IPS DF 6.9 (cell line): Measurements from ENCODE around the gene RAB22A.

Source experiments
- DNase-seq: peaks from one replicate; pipeline ENCODE4 v3.0.0-alpha.2; 2013; ENCODE audit warnings: low read depth, low spot score
- H3K27ac ChIP-seq: one replicate; pipeline ENCODE4 v1.5.1; 2013; ENCODE audit warnings: low read length, control low read depth
- H3K27me3 ChIP-seq: 2 replicates; pipeline ENCODE4 v1.6.1; 2013; ENCODE audit warnings: mild to moderate bottlenecking, low read length; ENCODE audit not compliant: control insufficient read depth, insufficient read depth
- H3K36me3 ChIP-seq: 2 replicates; pipeline ENCODE4 v1.6.1; 2013; ENCODE audit warnings: low read length; ENCODE audit not compliant: control insufficient read depth, insufficient read depth
- H3K4me1 ChIP-seq: 2 replicates; pipeline ENCODE4 v1.6.1; 2013; ENCODE audit warnings: low read length; ENCODE audit not compliant: control insufficient read depth, insufficient read depth
- H3K4me3 ChIP-seq: 2 replicates; pipeline ENCODE4 v1.5.1; 2013; ENCODE audit warnings: mild to moderate bottlenecking, low read length
- H3K9me3 ChIP-seq: 2 replicates; pipeline ENCODE4 v1.6.1; 2013; ENCODE audit warnings: low read length, inconsistent platforms; ENCODE audit not compliant: control insufficient read depth, insufficient read depth
- WGBS: extraction: QIAGEN DNeasy Blood & Tissue Kit; methylation state at CpG from one replicate; pipeline ENCODE4 v1.1.7; 2013; ENCODE audit warnings: mixed read lengths, missing lambda C conversion rate; ENCODE audit not compliant: insufficient read length, insufficient coverage; 5-methylcytosine and 5-hydroxymethylcytosine counted together

The RAB22A gene

GRCh38 chr20:58277107-58277506, 32.4 kb upstream of the RAB22A start:
- no peaks in the 10 kb centered on the region for H3K9me3 ChIP-seq
- no peak overlapping the region for H3K4me3 ChIP-seq
- H3K36me3 ChIP-seq = no peaks in the 10 kb centered on the region
- WGBS = no CpG with 5 or more reads among the region's 2 CpGs
- H3K27ac ChIP-seq = no peak overlapping the region
- no peaks in the 10 kb centered on the region for H3K4me1 ChIP-seq
- DNase-seq = no peak
- H3K27me3 ChIP-seq = no peaks in the 10 kb centered on the region

- no peak for DNase-seq
- H3K27ac ChIP-seq = no peak overlapping the region
- no CpG with 5 or more reads among the region's 4 CpGs for whole genome bisulfite sequencing
Observed at GRCh38 chr20:58277578-58278472, 31.7 kb upstream of the RAB22A start.

GRCh38 chr20:58286729-58287128, 22.8 kb upstream of the RAB22A start:
- WGBS = no CpG with 5 or more reads among the region's 7 CpGs
- Histone ChIP-seq H3K27me3 (no peaks in the 10 kb centered on the region), H3K4me3 (no peak overlapping the region), H3K4me1 (no peaks in the 10 kb centered on the region; the same call in 1 of the 2 replicates), H3K27ac (no peak overlapping the region), H3K36me3 (0 out of 2 replicates have a peak, but pooled peaks cover 3% of the 10 kb centered on the region), H3K9me3 (no peaks in the 10 kb centered on the region)
- no peak for DNase-seq

More at GRCh38 chr20:58277578-58278472, 31.7 kb upstream of the RAB22A start:
- Histone ChIP-seq H3K9me3 (no peaks in the 10 kb centered on the region), H3K4me3 (no peak overlapping the region), H3K27me3 (no peaks in the 10 kb centered on the region), H3K36me3 (no peaks in the 10 kb centered on the region), H3K4me1 (no peaks in the 10 kb centered on the region)

GRCh38 chr20:58287638-58288037, 21.9 kb upstream of the RAB22A start:
- H3K36me3 ChIP-seq = 0 out of 2 replicates have a peak, but pooled peaks cover 3% of the 10 kb centered on the region
- H3K27me3 ChIP-seq = no peaks in the 10 kb centered on the region
- H3K4me1 ChIP-seq = no peaks in the 10 kb centered on the region; the same call in 1 of the 2 replicates
- H3K9me3 ChIP-seq = no peaks in the 10 kb centered on the region
- no peak overlapping the region for H3K27ac ChIP-seq
- no CpG with 5 or more reads among the region's 3 CpGs for WGBS
- no peak overlapping the region for H3K4me3 ChIP-seq
- DNase-seq = no peak

GRCh38 chr20:58289143-58289542, 20.4 kb upstream of the RAB22A start:
- no peak for DNase-seq
- no peak overlapping the region for H3K27ac ChIP-seq
- H3K4me3 ChIP-seq = no peak overlapping the region
- 0 out of 2 replicates have a peak, but pooled peaks cover 3% of the 10 kb centered on the region for H3K36me3 ChIP-seq
- H3K27me3 ChIP-seq = no peaks in the 10 kb centered on the region
- no CpG with 5 or more reads among the region's 2 CpGs for WGBS
- no peaks in the 10 kb centered on the region for H3K9me3 ChIP-seq
- H3K4me1 ChIP-seq = no peaks in the 10 kb centered on the region; the same call in 1 of the 2 replicates

- WGBS = no CpG with 5 or more reads among the region's 2 CpGs
- no peak for DNase-seq
Observed at GRCh38 chr20:58293453-58293852, 16.1 kb upstream of the RAB22A start.

GRCh38 chr20:58294497-58295455, 14.7 kb upstream of the RAB22A start:
- no peaks in the 10 kb centered on the region for H3K4me1 ChIP-seq
- H3K27me3 ChIP-seq = no peaks in the 10 kb centered on the region
- DNase-seq = no peak
- H3K9me3 ChIP-seq = no peaks in the 10 kb centered on the region
- no peaks in the 10 kb centered on the region for H3K36me3 ChIP-seq
- no peak overlapping the region for H3K4me3 ChIP-seq
- no peak overlapping the region for H3K27ac ChIP-seq
- WGBS = no CpG with 5 or more reads among the region's 13 CpGs

More at GRCh38 chr20:58293453-58293852, 16.1 kb upstream of the RAB22A start:
- no peak overlapping the region for H3K4me3 ChIP-seq
- no peaks in the 10 kb centered on the region for H3K4me1 ChIP-seq
- H3K9me3 ChIP-seq = no peaks in the 10 kb centered on the region
- no peaks in the 10 kb centered on the region for H3K27me3 ChIP-seq
- no peak overlapping the region for H3K27ac ChIP-seq
- H3K36me3 ChIP-seq = no peaks in the 10 kb centered on the region

- no CpG with 5 or more reads among the region's 7 CpGs for WGBS
- no peaks in the 10 kb centered on the region for H3K4me1 ChIP-seq
- H3K27me3 ChIP-seq = no peaks in the 10 kb centered on the region
- no peak overlapping the region for H3K27ac ChIP-seq
- H3K9me3 ChIP-seq = no peaks in the 10 kb centered on the region
- no peak overlapping the region for H3K4me3 ChIP-seq
- DNase-seq = no peak
- H3K36me3 ChIP-seq = no peaks in the 10 kb centered on the region
Observed at GRCh38 chr20:58296051-58296837, 13.3 kb upstream of the RAB22A start.

GRCh38 chr20:58297394-58297793, 12.1 kb upstream of the RAB22A start:
- Histone ChIP-seq H3K4me3 (no peak overlapping the region), H3K27ac (no peak overlapping the region), H3K36me3 (no peaks in the 10 kb centered on the region), H3K4me1 (no peaks in the 10 kb centered on the region), H3K9me3 (no peaks in the 10 kb centered on the region), H3K27me3 (no peaks in the 10 kb centered on the region)
- no CpG with 5 or more reads among the region's 2 CpGs for WGBS
- DNase-seq = no peak
